Trophoblast cell (in vitro differentiated cells and primary cell): ENCODE measurements around the gene ELFN1.

ENCODE experiments used
- DNase-seq, 2 donors: peaks; one replicate each; pipeline ENCODE4 v3.0.0-alpha.2; 2016
- H2AFZ ChIP-seq: 2 replicates; pipeline ENCODE4 v1.6.1; 2013; ENCODE audit warnings: low read length, moderate library complexity, mild to moderate bottlenecking; ENCODE audit not compliant: insufficient read depth, poor library complexity
- H2AK5ac ChIP-seq: 2 replicates; pipeline ENCODE4 v1.6.1; 2013; ENCODE audit warnings: mild to moderate bottlenecking, low read length
- H2BK120ac ChIP-seq: 2 replicates; pipeline ENCODE4 v1.6.1; 2013; ENCODE audit warnings: low read length, mild to moderate bottlenecking, moderate library complexity; ENCODE audit not compliant: insufficient read depth, poor library complexity
- H2BK12ac ChIP-seq: 2 replicates; pipeline ENCODE4 v1.6.1; 2013; ENCODE audit warnings: mild to moderate bottlenecking, low read length, moderate library complexity
- H2BK5ac ChIP-seq: 2 replicates; pipeline ENCODE4 v1.6.1; 2013; ENCODE audit warnings: low read length, low read depth, moderate library complexity, mild to moderate bottlenecking; ENCODE audit not compliant: poor library complexity
- H3K14ac ChIP-seq: 2 replicates; pipeline ENCODE4 v1.6.1; 2013; ENCODE audit warnings: mild to moderate bottlenecking, low read length
- H3K18ac ChIP-seq: 2 replicates; pipeline ENCODE4 v1.6.1; 2013; ENCODE audit warnings: mild to moderate bottlenecking, low read length
- H3K23ac ChIP-seq: 2 replicates; pipeline ENCODE4 v1.6.1; 2013; ENCODE audit warnings: low read length
- H3K27ac ChIP-seq: 2 replicates; pipeline ENCODE4 v1.5.1; 2013; ENCODE audit warnings: low read depth, mild to moderate bottlenecking, inconsistent platforms, low read length, moderate library complexity
- H3K27me3 ChIP-seq: 2 replicates; pipeline ENCODE4 v1.6.1; 2013; ENCODE audit warnings: inconsistent platforms, mild to moderate bottlenecking, low read length, moderate library complexity; ENCODE audit not compliant: insufficient read depth
- H3K36me3 ChIP-seq, 2 experiments: 1 replicate in 1 of 2; 2 replicates in 1 of 2; pipeline ENCODE4 v1.6.1; 2013; ENCODE audit warnings: low read length in 2 of 2, mild to moderate bottlenecking in 2 of 2, moderate library complexity in 1 of 2; ENCODE audit not compliant: insufficient read depth in 2 of 2, control insufficient read depth in 1 of 2
- H3K4ac ChIP-seq: 2 replicates; pipeline ENCODE4 v1.6.1; 2013; ENCODE audit warnings: low read depth, mild to moderate bottlenecking, low read length, moderate library complexity
- H3K4me1 ChIP-seq, 2 experiments: 1 replicate in 1 of 2; 2 replicates in 1 of 2; pipeline ENCODE4 v1.6.1; 2013; ENCODE audit warnings: low read length in 2 of 2, mild to moderate bottlenecking in 2 of 2, moderate library complexity in 1 of 2; ENCODE audit not compliant: insufficient read depth in 2 of 2, control insufficient read depth in 1 of 2
- H3K4me2 ChIP-seq: 2 replicates; pipeline ENCODE4 v1.6.1; 2013; ENCODE audit warnings: inconsistent platforms, mild to moderate bottlenecking, low read length, moderate library complexity
- H3K4me3 ChIP-seq: 2 replicates; pipeline ENCODE4 v1.5.1; 2013; ENCODE audit warnings: mild to moderate bottlenecking, low read depth, low read length, inconsistent platforms
- H3K79me1 ChIP-seq: one replicate; pipeline ENCODE4 v1.6.1; 2013; ENCODE audit warnings: low read length
- H3K79me2 ChIP-seq: 2 replicates; pipeline ENCODE4 v1.6.1; 2013; ENCODE audit warnings: low read length, mild to moderate bottlenecking; ENCODE audit not compliant: control insufficient read depth, insufficient read depth, poor library complexity
- H3K9ac ChIP-seq: 2 replicates; pipeline ENCODE4 v1.6.1; 2013; ENCODE audit warnings: mild to moderate bottlenecking, low read length
- H3K9me3 ChIP-seq: 2 replicates; pipeline ENCODE4 v1.6.1; 2013; ENCODE audit warnings: low read depth, mild to moderate bottlenecking, control low read depth, inconsistent platforms, low read length; ENCODE audit not compliant: insufficient read depth
- H4K12ac ChIP-seq: 2 replicates; pipeline ENCODE4 v1.6.1; 2013; ENCODE audit warnings: low read depth, mild to moderate bottlenecking, low read length, moderate library complexity
- H4K8ac ChIP-seq: 2 replicates; pipeline ENCODE4 v1.6.1; 2013; ENCODE audit warnings: low read depth, mild to moderate bottlenecking, low read length, moderate library complexity
- H4K91ac ChIP-seq: one replicate; pipeline ENCODE4 v1.6.1; 2013; ENCODE audit warnings: low read depth, mild to moderate bottlenecking, low read length, moderate library complexity
- WGBS: extraction: QIAGEN DNeasy Blood & Tissue Kit; methylation state at CpG from one replicate; pipeline ENCODE4 v1.1.7; 2013; ENCODE audit warnings: missing lambda C conversion rate; ENCODE audit not compliant: insufficient read length, insufficient coverage; ENCODE audit errors: extremely low coverage; 5-methylcytosine and 5-hydroxymethylcytosine counted together

The ELFN1 gene

DNA sequence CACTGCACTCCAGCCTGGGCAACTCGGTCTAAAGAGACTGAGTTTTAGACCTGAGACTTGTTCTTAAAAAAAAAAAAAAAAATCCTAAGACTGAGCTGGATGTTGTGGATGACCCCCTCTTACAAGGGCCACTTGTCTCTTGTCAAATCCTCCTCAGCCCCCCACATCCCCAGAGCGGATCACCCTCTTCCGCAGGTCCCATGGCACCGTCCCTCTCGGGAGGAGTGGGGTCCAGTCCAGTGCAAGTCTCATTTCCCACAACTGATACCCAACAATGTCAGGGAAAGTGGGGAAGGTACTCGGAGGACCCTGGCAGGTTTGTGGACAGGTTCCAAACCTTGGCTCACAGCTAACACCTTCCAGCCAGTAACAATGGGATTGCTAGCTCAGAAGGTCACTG, 100.3 kb downstream of the ELFN1 start:
- Histone ChIP-seq H2BK12ac (no peak overlapping the region), H3K4me2 (no peak overlapping the region), H4K91ac (no peak overlapping the region), H3K18ac (no peak overlapping the region), H2BK5ac (no peak overlapping the region), H2AK5ac (no peak overlapping the region), H2AFZ (no peak overlapping the region), H4K12ac (no peak overlapping the region), H3K9me3 (peaks cover 4% of the 10 kb centered on the region), H3K14ac (no peak overlapping the region), H4K8ac (no peak overlapping the region), H3K79me2 (no peaks in the 10 kb centered on the region), H3K9ac (no peak overlapping the region), H3K27ac (no peak overlapping the region), H3K79me1 (no peaks in the 10 kb centered on the region), H3K4me3 (no peak overlapping the region), H3K27me3 (no peaks in the 10 kb centered on the region), H3K23ac (no peak overlapping the region), H3K4me1 (no peaks in the 10 kb centered on the region), H3K4ac (no peak overlapping the region), H2BK120ac (no peak overlapping the region), H3K36me3 (no peaks in the 10 kb centered on the region)
- no CpG with 5 or more reads among the region's 6 CpGs for WGBS
- DNase-seq = no peak

DNA sequence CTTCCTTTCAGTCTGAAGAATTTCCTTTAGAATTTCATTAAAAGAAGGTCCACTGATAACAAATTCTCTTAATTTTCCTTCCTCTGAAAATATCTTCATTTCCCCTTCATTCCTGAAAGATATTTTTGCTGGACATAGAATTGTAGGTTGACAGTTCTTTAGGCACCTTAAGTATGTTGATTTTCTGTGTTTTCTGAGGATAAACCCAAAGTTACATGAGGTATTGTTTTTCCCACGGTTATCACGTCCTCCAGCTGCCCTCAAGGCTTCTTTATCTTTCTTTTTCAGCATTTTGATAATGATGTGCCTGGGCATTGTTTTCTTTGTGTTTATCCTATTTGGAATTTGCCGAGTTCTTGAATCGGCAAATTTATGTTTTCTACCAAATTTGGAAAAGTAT, 105.3 kb downstream of the ELFN1 start:
- H3K27ac ChIP-seq = no peak overlapping the region
- H3K4me2 ChIP-seq = no peak overlapping the region
- no peak overlapping the region for H3K18ac ChIP-seq
- no peak overlapping the region for H3K4me3 ChIP-seq
- no peak overlapping the region for H4K91ac ChIP-seq
- H3K36me3 ChIP-seq = no peaks in the 10 kb centered on the region
- H2AFZ ChIP-seq = no peak overlapping the region
- H2BK5ac ChIP-seq = no peak overlapping the region
- H2BK120ac ChIP-seq = no peak overlapping the region
- no peak for DNase-seq
- H3K79me2 ChIP-seq = no peaks in the 10 kb centered on the region
- no peak overlapping the region for H2BK12ac ChIP-seq
- H3K9me3 ChIP-seq = no peaks in the 10 kb centered on the region
- no CpG with 5 or more reads among the region's 4 CpGs for WGBS
- no peaks in the 10 kb centered on the region for H3K79me1 ChIP-seq
- H3K14ac ChIP-seq = no peak overlapping the region
- H3K9ac ChIP-seq = no peak overlapping the region
- no peaks in the 10 kb centered on the region for H3K4me1 ChIP-seq
- H3K23ac ChIP-seq = no peak overlapping the region
- H2AK5ac ChIP-seq = no peak overlapping the region
- H3K4ac ChIP-seq = no peak overlapping the region
- no peak overlapping the region for H4K12ac ChIP-seq
- no peak overlapping the region for H4K8ac ChIP-seq
- no peaks in the 10 kb centered on the region for H3K27me3 ChIP-seq

DNA sequence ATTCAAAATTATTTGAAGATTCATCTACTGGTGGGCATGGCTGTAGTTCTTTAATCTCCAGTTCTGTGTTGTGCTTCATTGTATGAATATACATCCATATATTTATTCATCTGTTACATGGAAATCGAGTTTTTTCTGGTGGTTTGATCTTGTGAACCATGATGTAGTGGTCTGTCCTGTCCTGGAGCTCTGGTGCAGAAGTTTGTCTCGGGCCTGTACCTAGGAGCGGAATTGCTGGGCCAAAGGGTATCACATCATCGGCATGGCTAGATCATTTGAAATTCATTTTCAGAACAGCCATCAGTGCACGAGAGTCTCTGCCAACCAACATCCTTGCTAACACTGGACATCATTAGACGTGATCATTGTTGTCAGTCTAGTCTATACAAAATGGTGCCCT, 107.0 kb downstream of the ELFN1 start:
- no peak overlapping the region for H4K8ac ChIP-seq
- H3K27me3 ChIP-seq = no peaks in the 10 kb centered on the region
- no peak overlapping the region for H4K12ac ChIP-seq
- H3K14ac ChIP-seq = no peak overlapping the region
- no peak overlapping the region for H3K9ac ChIP-seq
- no peaks in the 10 kb centered on the region for H3K79me1 ChIP-seq
- no peak for DNase-seq
- no peak overlapping the region for H2AK5ac ChIP-seq
- no peak overlapping the region for H3K4me3 ChIP-seq
- H3K79me2 ChIP-seq = no peaks in the 10 kb centered on the region
- H3K18ac ChIP-seq = no peak overlapping the region
- no peak overlapping the region for H2BK5ac ChIP-seq
- no peak overlapping the region for H3K23ac ChIP-seq
- H3K4me2 ChIP-seq = no peak overlapping the region
- H3K4ac ChIP-seq = no peak overlapping the region
- no peaks in the 10 kb centered on the region for H3K9me3 ChIP-seq
- no peaks in the 10 kb centered on the region for H3K4me1 ChIP-seq
- no peaks in the 10 kb centered on the region for H3K36me3 ChIP-seq
- H2AFZ ChIP-seq = no peak overlapping the region
- no peak overlapping the region for H3K27ac ChIP-seq
- H2BK12ac ChIP-seq = no peak overlapping the region
- H4K91ac ChIP-seq = no peak overlapping the region
- no peak overlapping the region for H2BK120ac ChIP-seq
- no CpG with 5 or more reads among the region's 6 CpGs for WGBS

DNA sequence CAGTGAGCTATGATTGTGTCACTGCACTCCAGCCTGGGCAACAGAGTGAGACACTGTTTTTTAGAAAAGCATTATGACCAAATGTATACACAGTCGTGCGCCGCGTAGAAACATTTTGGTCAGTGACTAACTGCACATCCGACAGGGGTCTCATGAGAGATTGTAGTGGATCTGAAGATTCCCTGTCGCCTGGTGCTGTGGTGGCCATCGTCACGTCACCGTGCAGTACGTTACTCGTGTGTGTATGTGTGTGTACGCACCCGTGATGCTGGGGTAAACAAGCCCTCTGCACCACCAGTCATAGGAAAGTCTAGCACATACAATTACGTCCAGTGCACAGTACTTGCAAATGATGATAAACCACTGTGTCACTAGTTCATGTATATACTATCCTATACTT, 109.4 kb downstream of the ELFN1 start:
- no peak overlapping the region for H3K4ac ChIP-seq
- DNase-seq = no peak
- no CpG with 5 or more reads among the region's 14 CpGs for WGBS
- no peak overlapping the region for H2BK120ac ChIP-seq
- no peak overlapping the region for H2AFZ ChIP-seq
- no peak overlapping the region for H3K18ac ChIP-seq
- H3K27ac ChIP-seq = no peak overlapping the region
- H2BK12ac ChIP-seq = no peak overlapping the region
- H3K23ac ChIP-seq = no peak overlapping the region
- H3K4me3 ChIP-seq = no peak overlapping the region
- H3K4me2 ChIP-seq = no peak overlapping the region
- no peak overlapping the region for H4K12ac ChIP-seq
- H4K8ac ChIP-seq = no peak overlapping the region
- H2AK5ac ChIP-seq = no peak overlapping the region
- no peak overlapping the region for H3K9ac ChIP-seq
- no peaks in the 10 kb centered on the region for H3K4me1 ChIP-seq
- H3K79me2 ChIP-seq = no peaks in the 10 kb centered on the region
- no peak overlapping the region for H2BK5ac ChIP-seq
- H3K79me1 ChIP-seq = no peaks in the 10 kb centered on the region
- no peaks in the 10 kb centered on the region for H3K9me3 ChIP-seq
- H3K36me3 ChIP-seq = no peaks in the 10 kb centered on the region
- no peaks in the 10 kb centered on the region for H3K27me3 ChIP-seq
- H4K91ac ChIP-seq = no peak overlapping the region
- no peak overlapping the region for H3K14ac ChIP-seq
